Measurements from ENCODE around the gene OPCML.

The OPCML gene

DNA sequence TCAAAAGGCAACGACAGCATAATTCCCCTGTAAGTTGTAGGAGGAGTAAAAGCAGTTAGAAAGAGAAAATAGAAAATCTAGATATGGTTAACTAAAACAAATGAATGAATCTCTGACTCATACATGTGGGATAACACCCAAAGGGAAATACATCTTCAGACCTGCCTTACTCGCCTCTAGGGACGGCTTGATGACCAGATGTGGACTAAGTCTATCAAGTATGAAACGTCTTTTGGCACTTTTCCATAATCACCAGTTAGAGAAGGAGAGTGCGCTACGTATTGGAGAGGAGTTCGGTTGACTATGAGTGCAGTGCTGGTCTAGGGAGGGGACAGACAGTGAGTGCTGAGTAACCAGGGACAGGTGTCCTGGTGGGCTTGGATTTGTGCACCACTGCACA lies 459.9 kb downstream of the OPCML start:
- no peak overlapping the region for H3K27ac ChIP-seq
- TF ChIP-seq, protein P1, sequence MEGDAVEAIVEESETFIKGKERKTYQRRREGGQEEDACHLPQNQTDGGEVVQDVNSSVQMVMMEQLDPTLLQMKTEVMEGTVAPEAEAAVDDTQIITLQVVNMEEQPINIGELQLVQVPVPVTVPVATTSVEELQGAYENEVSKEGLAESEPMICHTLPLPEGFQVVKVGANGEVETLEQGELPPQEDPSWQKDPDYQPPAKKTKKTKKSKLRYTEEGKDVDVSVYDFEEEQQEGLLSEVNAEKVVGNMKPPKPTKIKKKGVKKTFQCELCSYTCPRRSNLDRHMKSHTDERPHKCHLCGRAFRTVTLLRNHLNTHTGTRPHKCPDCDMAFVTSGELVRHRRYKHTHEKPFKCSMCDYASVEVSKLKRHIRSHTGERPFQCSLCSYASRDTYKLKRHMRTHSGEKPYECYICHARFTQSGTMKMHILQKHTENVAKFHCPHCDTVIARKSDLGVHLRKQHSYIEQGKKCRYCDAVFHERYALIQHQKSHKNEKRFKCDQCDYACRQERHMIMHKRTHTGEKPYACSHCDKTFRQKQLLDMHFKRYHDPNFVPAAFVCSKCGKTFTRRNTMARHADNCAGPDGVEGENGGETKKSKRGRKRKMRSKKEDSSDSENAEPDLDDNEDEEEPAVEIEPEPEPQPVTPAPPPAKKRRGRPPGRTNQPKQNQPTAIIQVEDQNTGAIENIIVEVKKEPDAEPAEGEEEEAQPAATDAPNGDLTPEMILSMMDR (conservative IDR thresholded peaks at IDR 0.05): no peak

- no peak overlapping the region for H3K27ac ChIP-seq
- TF ChIP-seq, protein P1 (conservative IDR thresholded peaks at IDR 0.05): no peak
Measured at GRCh38 chr11:133070791-133071190, 461.5 kb downstream of the OPCML start.

- TF ChIP-seq, protein P1 (conservative IDR thresholded peaks at IDR 0.05): no peak
- H3K27ac ChIP-seq: no peak overlapping the region
Measured at GRCh38 chr11:133070021-133070713, 462.1 kb downstream of the OPCML start.

DNA sequence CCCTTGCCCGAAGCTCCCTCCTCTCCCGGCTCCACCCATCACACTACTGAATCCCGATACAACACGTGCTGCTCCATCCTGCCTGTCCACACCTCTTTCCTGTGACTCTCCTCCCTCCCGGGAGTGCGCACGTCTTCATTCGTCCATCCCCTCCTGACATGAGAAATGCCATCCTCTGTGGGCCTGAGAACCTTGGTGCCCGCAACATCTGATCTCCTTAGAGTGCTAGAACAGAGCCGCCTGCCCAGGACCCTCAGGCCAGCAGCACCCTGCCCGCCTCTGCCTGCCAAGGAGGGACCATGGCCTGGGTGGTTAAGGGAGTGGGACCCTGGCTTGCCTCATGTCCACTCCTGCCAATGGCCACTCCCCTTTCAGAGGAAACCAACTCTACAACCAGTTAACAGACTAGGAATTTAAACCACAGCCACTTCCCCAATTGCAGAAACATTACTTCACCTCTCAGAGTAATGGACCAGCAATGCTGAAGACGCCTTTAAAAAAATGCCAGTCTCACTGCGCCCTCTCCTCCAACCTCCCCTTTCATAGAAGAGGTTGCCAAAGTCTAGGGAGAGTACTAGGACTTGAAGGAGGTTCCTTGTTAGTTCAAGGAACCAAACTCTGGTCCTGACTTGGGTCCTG lies 466.3 kb downstream of the OPCML start:
- no peak overlapping the region for H3K27ac ChIP-seq
- TF ChIP-seq, protein P1 (conservative IDR thresholded peaks at IDR 0.05): no peak

DNA sequence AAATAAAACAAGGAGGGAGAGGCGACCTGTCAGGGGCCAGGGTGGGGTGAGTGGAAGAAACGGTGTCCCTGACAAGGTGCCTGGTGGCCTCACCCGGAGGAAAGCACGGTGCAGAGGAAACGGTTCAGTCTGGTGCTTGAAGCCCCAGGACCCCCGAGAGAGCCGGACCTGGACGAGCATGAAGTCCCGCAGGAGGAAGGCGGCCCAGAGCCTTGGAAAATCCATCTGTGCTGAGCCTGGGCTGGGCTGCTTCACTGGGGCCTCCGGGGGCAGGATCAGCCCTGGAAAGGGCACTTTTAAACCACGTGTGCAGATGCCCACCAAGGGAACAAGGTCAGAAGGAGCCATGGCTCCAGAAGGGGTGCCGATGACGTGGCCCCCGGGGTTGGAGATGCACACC lies 467.3 kb downstream of the OPCML start:
- peak overlapping the region; percentile 87 for H3K27ac ChIP-seq
- TF ChIP-seq, protein P1 (conservative IDR thresholded peaks at IDR 0.05): no peak

DNA sequence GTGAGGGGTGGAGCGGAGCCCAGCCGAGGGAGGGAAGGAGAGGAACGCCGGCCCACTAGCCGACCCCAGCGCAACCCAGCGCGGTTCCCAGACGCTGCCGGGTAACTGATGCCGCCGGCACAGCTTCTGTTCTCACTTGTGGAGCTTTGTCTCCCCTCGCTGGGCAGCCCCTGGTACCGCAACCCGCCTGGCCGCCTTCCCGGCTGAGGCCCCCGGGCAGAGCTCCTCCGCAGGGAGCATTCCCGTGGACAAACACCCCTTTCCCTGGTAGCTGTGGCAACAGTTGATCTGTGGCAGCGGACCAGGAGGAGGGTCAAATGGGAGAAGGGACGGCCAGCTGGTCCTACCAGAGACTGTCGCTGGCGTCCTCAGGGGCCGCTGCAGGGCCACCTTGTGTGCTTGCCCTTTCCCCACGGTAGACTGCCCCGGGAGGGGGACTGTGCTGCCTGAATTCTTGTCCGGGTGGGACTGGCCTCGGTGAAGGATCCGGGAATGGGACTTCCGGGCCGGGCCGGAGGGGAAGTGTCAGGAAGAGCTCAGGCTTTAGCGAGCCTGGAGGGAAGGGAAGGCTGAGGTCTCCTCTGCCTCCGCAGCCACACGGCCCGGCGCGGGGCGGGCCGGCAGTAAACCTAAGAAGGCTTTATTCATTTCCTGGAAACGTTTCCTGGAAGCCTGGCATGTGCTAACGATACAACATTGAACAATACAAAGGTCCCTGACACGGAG lies 468.0 kb downstream of the OPCML start:
- TF ChIP-seq, protein P1 (conservative IDR thresholded peaks at IDR 0.05): peak; percentile 94
- peak overlapping the region; percentile 87 for H3K27ac ChIP-seq

- peak overlapping the region; percentile 69 for H3K27ac ChIP-seq
- TF ChIP-seq, protein P1 (conservative IDR thresholded peaks at IDR 0.05): peak; percentile 45
Measured at GRCh38 chr11:133058501-133058900, 473.8 kb downstream of the OPCML start.

Measured in VCaP (cell line).